Small intestine (tissue), 16 donors: Measurements from ENCODE around the gene LMAN1. TPM values are rescaled to one million over a fixed set of nuclear protein-coding genes. Genes with fewer than 3 reads are reported as not detected.

Experiments used
- DNase-seq, 2 donors: peaks; one replicate each; pipeline versions ENCODE4 v3.0.0 to v3.0.0-alpha.2; 2013
- FAIRE-seq: peaks from 2 replicates; lab custom pipeline; 2012; peaks lifted over from hg19 to GRCh38; lab: Jason Lieb, UNC
- H3K27ac ChIP-seq, 3 donors: one replicate each; pipeline ENCODE4 v1.5.1; 2013; ENCODE audit warnings: low read length in 2 of 3, mild to moderate bottlenecking in 2 of 3, control low read depth in 1 of 3, inconsistent platforms in 1 of 3, low read depth in 1 of 3, moderate library complexity in 1 of 3
- H3K27me3 ChIP-seq, 3 donors: one replicate each; pipeline ENCODE4 v1.6.1; 2013; ENCODE audit warnings: low read length in 3 of 3, inconsistent platforms in 1 of 3; ENCODE audit not compliant: control insufficient read depth in 3 of 3, insufficient read depth in 3 of 3
- H3K36me3 ChIP-seq, 3 donors: one replicate each; pipeline ENCODE4 v1.6.1; 2013; ENCODE audit warnings: low read length in 3 of 3, inconsistent platforms in 1 of 3, low read depth in 1 of 3, mild to moderate bottlenecking in 1 of 3, moderate library complexity in 1 of 3; ENCODE audit not compliant: control insufficient read depth in 3 of 3, insufficient read depth in 2 of 3
- H3K4me1 ChIP-seq, 3 donors: one replicate each; pipeline ENCODE4 v1.6.1; 2013; ENCODE audit warnings: low read length in 2 of 3, inconsistent platforms in 1 of 3, low read depth in 1 of 3, mild to moderate bottlenecking in 1 of 3, moderate library complexity in 1 of 3; ENCODE audit not compliant: control insufficient read depth in 3 of 3, insufficient read depth in 2 of 3
- H3K4me3 ChIP-seq, 3 donors: one replicate each; pipeline ENCODE4 v1.5.1; 2013; ENCODE audit warnings: low read length in 3 of 3, control low read depth in 1 of 3, inconsistent platforms in 1 of 3, low read depth in 1 of 3, mild to moderate bottlenecking in 1 of 3, moderate library complexity in 1 of 3
- H3K9me3 ChIP-seq, 2 donors: one replicate each; pipeline ENCODE4 v1.6.1; 2013; ENCODE audit warnings: low read depth in 1 of 2, low read length in 1 of 2; ENCODE audit not compliant: control insufficient read depth in 2 of 2, insufficient read depth in 1 of 2
- WGBS, 3 donors: extraction: QIAGEN DNeasy Blood & Tissue Kit; methylation state at CpG; one replicate each; pipeline ENCODE4 v1.1.7; 2013; 5-methylcytosine and 5-hydroxymethylcytosine counted together
- long read RNA-seq, 10 donors: transcript quantifications; one replicate each; lab custom pipeline, GENCODE V29; 2026
- polyA plus RNA-seq, 4 donors: library from polyadenylated mRNA; stranded (reverse) in 3 of 4; unstranded in 1 of 4; fragments of 200-250 nt in 3 of 4; fragments of 120-200 nt in 1 of 4; gene quantifications; one replicate each; pipeline versions ENCODE4 v1.2.1 to v1.2.3, GENCODE V29; 2013
- donor health status: healthy with polysubstance abuse.
- donor health status: control.
- donor health status: control.
- donor health status: Bipolar disorder and iron deficiency.
- donor health status: healthy.

Gene LMAN1
- polyA plus RNA-seq = 10 to 100 TPM; 10.5 to 98.9 (median 22.8) TPM
- long read RNA-seq, donor 1 = 0 reads
- long read RNA-seq, donor 2, full-length matches to known transcripts = 7 of 14 reads
- long read RNA-seq, donor 2, partial matches to known transcripts = 7 of 14 reads
- long read RNA-seq, donor 2, other reads (novel, unspliced or antisense) = 0 of 14 reads
- long read RNA-seq, donor 3, full-length matches to known transcripts = 4 of 20 reads
- long read RNA-seq, donor 3, partial matches to known transcripts = 16 of 20 reads
- long read RNA-seq, donor 3, other reads (novel, unspliced or antisense) = 0 of 20 reads
- long read RNA-seq, donor 4 = 0 reads
- long read RNA-seq, donor 5, full-length matches to known transcripts = 2 of 7 reads
- long read RNA-seq, donor 5, partial matches to known transcripts = 5 of 7 reads
- long read RNA-seq, donor 5, other reads (novel, unspliced or antisense) = 0 of 7 reads
- long read RNA-seq, donor 6, full-length matches to known transcripts = 5 of 22 reads
- long read RNA-seq, donor 6, partial matches to known transcripts = 17 of 22 reads
- long read RNA-seq, donor 6, other reads (novel, unspliced or antisense) = 0 of 22 reads
- long read RNA-seq, donor 7, full-length matches to known transcripts = 6 of 6 reads
- long read RNA-seq, donor 7, partial matches to known transcripts = 0 of 6 reads
- long read RNA-seq, donor 7, other reads (novel, unspliced or antisense) = 0 of 6 reads
- long read RNA-seq, donor 8, full-length matches to known transcripts = 1 of 1 reads
- long read RNA-seq, donor 8, partial matches to known transcripts = 0 of 1 reads
- long read RNA-seq, donor 8, other reads (novel, unspliced or antisense) = 0 of 1 reads
- long read RNA-seq, donor 9, full-length matches to known transcripts = 2 of 2 reads
- long read RNA-seq, donor 9, partial matches to known transcripts = 0 of 2 reads
- long read RNA-seq, donor 9, other reads (novel, unspliced or antisense) = 0 of 2 reads
- long read RNA-seq, donor 10, full-length matches to known transcripts = 13 of 29 reads
- long read RNA-seq, donor 10, partial matches to known transcripts = 16 of 29 reads
- long read RNA-seq, donor 10, other reads (novel, unspliced or antisense) = 0 of 29 reads

- peaks cover 0 to 7% (median 0%) of the 10 kb centered on the region in 3 donors for H3K27me3 ChIP-seq
- no peaks in the 10 kb centered on the region for H3K9me3 ChIP-seq
- FAIRE-seq = no peak
- peaks cover 0 to 14% (median 0%) of the 10 kb centered on the region in 3 donors for H3K4me1 ChIP-seq
- peak within 1 kb of the TSS; percentile 89 to 92 (median 90) for H3K27ac ChIP-seq
- H3K36me3 ChIP-seq = peaks cover 0 to 4% (median 3%) of the 10 kb centered on the region in 3 donors
- WGBS, 3 donors = 0% methylated on average over 63 to 76 of the region's 76 CpGs
- H3K4me3 ChIP-seq = peak within 1 kb of the TSS; percentile 85 to 95 (median 91)
- DNase-seq = peak; percentile 91 to 97
Measured at GRCh38 chr18:59358712-59359575, at the start of gene LMAN1. LMAN1 (minus strand) TSS chr18:59359265; CDS start chr18:59359244, 21 bp downstream.

- Histone ChIP-seq H3K9me3 (no peaks in the 10 kb centered on the region), H3K27ac (no peak overlapping the region), H3K27me3 (peaks cover 0 to 2% (median 0%) of the 10 kb centered on the region in 3 donors), H3K4me3 (no peak overlapping the region), H3K36me3 (no peaks in the 10 kb centered on the region), H3K4me1 (no peaks in the 10 kb centered on the region)
- FAIRE-seq (no peak), DNase-seq (peak; percentile 75 to 81)
- WGBS, 3 donors = 11 to 16% (median 16%) methylated on average over 13 of the region's 13 CpGs
Measured at GRCh38 chr18:59402432-59403090, 43.5 kb upstream of the LMAN1 start.

- H3K4me3 ChIP-seq = no peak overlapping the region
- FAIRE-seq = no peak
- 84 to 92% (median 87%) methylated on average over 6 of the region's 6 CpGs for WGBS, 3 donors
Measured at GRCh38 chr18:59400407-59400806, 41.3 kb upstream of the LMAN1 start.

GRCh38 chr18:59395226-59396175 is 36.4 kb upstream of the LMAN1 start:
- 63 to 71% (median 69%) methylated on average over 10 of the region's 10 CpGs for WGBS, 3 donors
- FAIRE-seq = no peak
- no peak for DNase-seq

More at GRCh38 chr18:59400407-59400806, 41.3 kb upstream of the LMAN1 start:
- peaks cover 0 to 2% (median 0%) of the 10 kb centered on the region in 3 donors for H3K27me3 ChIP-seq
- peaks cover 0 to 3% of the 10 kb centered on the region in 2 donors for H3K9me3 ChIP-seq
- no peaks in the 10 kb centered on the region for H3K36me3 ChIP-seq
- no peak overlapping the region for H3K27ac ChIP-seq
- no peaks in the 10 kb centered on the region for H3K4me1 ChIP-seq
- DNase-seq = no peak

GRCh38 chr18:59393381-59393780 is 34.3 kb upstream of the LMAN1 start:
- 36 to 73% (median 46%) methylated on average over 3 of the region's 3 CpGs for WGBS, 3 donors
- H3K9me3 ChIP-seq = peaks cover 0 to 3% of the 10 kb centered on the region in 2 donors
- no peak for DNase-seq
- H3K27ac ChIP-seq = no peak overlapping the region
- no peaks in the 10 kb centered on the region for H3K36me3 ChIP-seq
- H3K27me3 ChIP-seq = peaks cover 0 to 6% (median 0%) of the 10 kb centered on the region in 3 donors
- H3K4me1 ChIP-seq = no peaks in the 10 kb centered on the region
- FAIRE-seq = no peak
- no peak overlapping the region for H3K4me3 ChIP-seq

More at GRCh38 chr18:59395226-59396175, 36.4 kb upstream of the LMAN1 start:
- Histone ChIP-seq H3K27ac (no peak overlapping the region), H3K4me1 (no peaks in the 10 kb centered on the region), H3K27me3 (peaks cover 0 to 4% (median 0%) of the 10 kb centered on the region in 3 donors), H3K9me3 (peaks cover 0 to 3% of the 10 kb centered on the region in 2 donors), H3K4me3 (no peak overlapping the region), H3K36me3 (no peaks in the 10 kb centered on the region)

GRCh38 chr18:59388817-59389216 is 29.8 kb upstream of the LMAN1 start:
- Histone ChIP-seq H3K36me3 (no peaks in the 10 kb centered on the region), H3K9me3 (no peaks in the 10 kb centered on the region), H3K27me3 (peaks cover 0 to 8% (median 2%) of the 10 kb centered on the region in 3 donors), H3K4me1 (no peaks in the 10 kb centered on the region), H3K27ac (no peak overlapping the region), H3K4me3 (no peak overlapping the region)
- no peak for FAIRE-seq
- DNase-seq = no peak
- WGBS, 3 donors = 72 to 77% (median 74%) methylated on average over 4 of the region's 4 CpGs
